T47D (cell line): ENCODE results near the gene LCN2.

Experiments
- DNase-seq, 2 experiments: peaks; one replicate each; pipeline versions ENCODE4 v3.0.0 to v3.0.0-alpha.2; 2011 to 2012; ENCODE audit warnings: low read depth in 1 of 2, low spot score in 1 of 2
- JUND ChIP-seq: IDR thresholded peaks from 2 replicates; pipeline ENCODE4 v1.6.1; 2012; ENCODE audit warnings: low read depth
- in situ Hi-C: cut with HindIII; loops from 2 replicates; pipeline ENCODE4 v1.10.0; 2016; ENCODE audit warnings: low sequenced_read_pairs, low pct_unique_long_range_greater_than_20kb

The LCN2 gene

GRCh38 chr9:128142061-128142460, 7.2 kb upstream of the LCN2 start:
- in situ Hi-C loops: no loop called here
- TF ChIP-seq JUND: no peak
- no peak for DNase-seq

- in situ Hi-C loops: no loop called here
- no peak for TF ChIP-seq JUND
- no peak for DNase-seq
Measured at GRCh38 chr9:128142596-128142995, 6.7 kb upstream of the LCN2 start.

GRCh38 chr9:128143525-128144238, 5.6 kb upstream of the LCN2 start:
- DNase-seq: no peak
- TF ChIP-seq JUND: no peak
- in situ Hi-C loops: no loop called here

- in situ Hi-C loops: no loop called here
- TF ChIP-seq JUND: no peak
- no peak for DNase-seq
Measured at GRCh38 chr9:128144239-128145181, 4.7 kb upstream of the LCN2 start.

GRCh38 chr9:128145536-128145935, 3.7 kb upstream of the LCN2 start:
- DNase-seq: peak; percentile 81 to 95
- in situ Hi-C loops: no loop called here
- no peak for TF ChIP-seq JUND

GRCh38 chr9:128145951-128146351, 3.3 kb upstream of the LCN2 start:
- TF ChIP-seq JUND: no peak
- no peak for DNase-seq
- in situ Hi-C loops: no loop called here

GRCh38 chr9:128146591-128147120, 2.6 kb upstream of the LCN2 start:
- in situ Hi-C loops: no loop called here
- TF ChIP-seq JUND: no peak
- DNase-seq: no peak

GRCh38 chr9:128148509-128149000, 698 bp upstream of the LCN2 start:
- DNase-seq: no peak
- in situ Hi-C loops: no loop called here

GRCh38 chr9:128149951-128150593, 819 bp downstream of the LCN2 start:
- in situ Hi-C loops: no loop called here
- no peak for TF ChIP-seq JUND
- DNase-seq: no peak

More at GRCh38 chr9:128148509-128149000, 698 bp upstream of the LCN2 start:
- no peak for TF ChIP-seq JUND

- TF ChIP-seq JUND: no peak
- in situ Hi-C loops: no loop called here
- no peak for DNase-seq
Measured at GRCh38 chr9:128150594-128151308, 1.5 kb downstream of the LCN2 start.

- no peak for DNase-seq
- no peak for TF ChIP-seq JUND
- in situ Hi-C loops: no loop called here
Measured at GRCh38 chr9:128151309-128152132, 2.3 kb downstream of the LCN2 start.
